ENCODE results near the gene RRP1. TPM values are rescaled to one million over a fixed set of nuclear protein-coding genes. Genes with fewer than 3 reads are reported as not detected.

RRP1 gene
- total and polyA plus RNA-seq, 7 experiments from 2014 or later = 10.1 to 33.1 (median 24.7) TPM

DNA sequence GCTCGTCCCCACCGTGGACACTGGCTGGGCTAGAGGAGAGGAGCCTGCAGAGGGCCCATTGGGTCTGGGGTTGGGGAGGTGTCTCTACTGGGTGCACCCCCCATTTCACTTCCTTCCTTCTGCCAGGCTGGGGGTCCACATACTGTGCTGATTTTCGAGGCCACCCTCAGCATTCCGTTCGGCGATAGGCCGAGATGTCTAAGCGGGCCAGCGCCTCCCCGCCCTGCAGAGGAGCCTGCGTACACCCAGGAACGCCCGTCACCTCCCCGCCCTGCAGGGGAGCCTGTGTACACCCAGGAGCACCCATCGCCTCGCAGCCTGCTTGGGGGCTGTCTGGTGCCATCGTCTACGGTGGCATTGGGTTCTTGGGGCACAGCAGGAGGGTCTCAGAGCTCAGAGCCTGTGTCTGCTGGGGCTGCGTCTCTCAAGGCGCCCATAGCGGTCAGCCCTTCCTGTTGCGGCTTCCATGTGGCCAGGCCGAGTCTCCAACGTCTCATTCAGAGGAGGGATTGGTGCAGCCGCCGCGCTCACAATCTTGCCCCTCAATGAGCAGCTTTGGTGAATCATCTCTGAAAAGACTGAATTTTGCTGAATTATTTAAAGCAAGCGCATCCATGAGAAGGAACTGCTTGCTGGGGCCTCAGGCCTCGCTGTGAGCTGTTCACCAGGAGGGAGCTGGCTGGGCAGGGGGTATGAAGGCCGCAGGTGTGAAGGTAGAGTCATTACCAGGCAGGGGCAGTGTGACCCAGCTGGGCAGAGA is 44.9 kb downstream of the RRP1 start:
- no peak overlapping the region for H3K27ac ChIP-seq (ENCODE audit: low read depth, low read length)
- no peaks in the 10 kb centered on the region for H3K4me1 ChIP-seq (ENCODE audit: control insufficient read depth in 2 of 2, insufficient read depth in 2 of 2, low read length in 2 of 2)
- no peaks in the 10 kb centered on the region for H3K36me3 ChIP-seq (ENCODE audit: control insufficient read depth in 2 of 3, insufficient read depth in 3 of 3, low read length in 3 of 3)
- ATAC-seq (no peak), DNase-seq (no peak)
- Mint-ChIP-seq H3K27ac (peak overlapping the region in 1 of 9 donors; percentile 80), H3K36me3 (no peaks in the 10 kb centered on the region), H3K9me3 (peaks cover 0 to 3% (median 0%) of the 10 kb centered on the region in 11 donors), H3K4me3 (no peak overlapping the region), H3K4me1 (peaks cover 0 to 15% (median 4%) of the 10 kb centered on the region in 7 donors), H3K27me3 (peaks cover 26 to 52% (median 33%) of the 10 kb centered on the region in 5 donors)
- intact Hi-C loops (cut with micrococcal nuclease) = no loop called here
- ChIA-PET CTCF (interaction anchor here (0.6 kb wide), 1 partner anchor 24 kb away, joined by 3 read pairs; no protein-coding TSS in a partner anchor), POLR2A (no interaction called here)
- H3K9me3 ChIP-seq (ENCODE audit: control insufficient read depth in 2 of 3, low read length in 3 of 3) = no peaks in the 10 kb centered on the region
- H3K4me3 ChIP-seq (ENCODE audit: low read length) = no peak overlapping the region
- H3K27me3 ChIP-seq (ENCODE audit: control insufficient read depth in 2 of 2, insufficient read depth in 2 of 2, low read length in 2 of 2) = no peaks in the 10 kb centered on the region

DNA sequence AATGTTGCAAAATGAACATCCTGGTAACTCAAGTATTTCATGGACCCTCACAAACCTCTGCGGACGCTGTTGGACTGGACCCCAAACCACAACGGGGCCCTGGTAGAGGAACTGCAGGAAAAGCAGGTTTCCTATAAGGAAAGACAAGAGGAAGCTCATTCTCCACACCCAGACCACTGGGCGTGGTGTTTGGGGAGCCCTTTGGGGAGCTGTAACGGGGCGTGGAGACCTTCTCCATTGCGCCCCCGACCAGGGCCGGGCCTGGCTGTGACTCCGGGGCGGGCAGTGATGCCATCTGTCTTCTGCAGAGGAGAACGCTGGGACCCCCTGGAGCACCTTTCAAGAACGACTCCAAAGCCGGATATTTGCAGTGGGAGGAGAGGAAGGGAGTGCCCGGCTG is 45.7 kb downstream of the RRP1 start:
- POLR2A ChIA-PET = no interaction called here
- no peak overlapping the region for H3K4me3 ChIP-seq (ENCODE audit: low read length)
- CTCF ChIA-PET = no interaction called here
- no peak for DNase-seq
- intact Hi-C loops (cut with micrococcal nuclease) = no loop called here
- H3K36me3 ChIP-seq (ENCODE audit: control insufficient read depth in 2 of 3, insufficient read depth in 3 of 3, low read length in 3 of 3) = no peaks in the 10 kb centered on the region
- no peak overlapping the region for H3K27ac ChIP-seq (ENCODE audit: low read depth, low read length)
- no peaks in the 10 kb centered on the region for H3K9me3 ChIP-seq (ENCODE audit: control insufficient read depth in 2 of 3, low read length in 3 of 3)
- H3K4me1 ChIP-seq (ENCODE audit: control insufficient read depth in 2 of 2, insufficient read depth in 2 of 2, low read length in 2 of 2) = no peaks in the 10 kb centered on the region
- no peaks in the 10 kb centered on the region for H3K36me3 Mint-ChIP-seq
- H3K9me3 Mint-ChIP-seq = peaks cover 0 to 3% (median 0%) of the 10 kb centered on the region in 11 donors
- peaks cover 26 to 48% (median 35%) of the 10 kb centered on the region in 5 donors for H3K27me3 Mint-ChIP-seq
- no peaks in the 10 kb centered on the region for H3K27me3 ChIP-seq (ENCODE audit: control insufficient read depth in 2 of 2, insufficient read depth in 2 of 2, low read length in 2 of 2)
- peaks cover 0 to 13% (median 4%) of the 10 kb centered on the region in 7 donors for H3K4me1 Mint-ChIP-seq
- no peak overlapping the region for H3K4me3 Mint-ChIP-seq
- ATAC-seq = no peak
- H3K27ac Mint-ChIP-seq = no peak overlapping the region

GRCh38 chr21:43835861-43836260 is 46.5 kb downstream of the RRP1 start:
- no peak for ATAC-seq
- no peaks in the 10 kb centered on the region for H3K4me1 ChIP-seq (ENCODE audit: control insufficient read depth in 2 of 2, insufficient read depth in 2 of 2, low read length in 2 of 2)

GRCh38 chr21:43836616-43837015 is 47.2 kb downstream of the RRP1 start:
- H3K4me3 ChIP-seq (ENCODE audit: low read length) = no peak overlapping the region
- no peaks in the 10 kb centered on the region for H3K36me3 Mint-ChIP-seq
- H3K27me3 ChIP-seq (ENCODE audit: control insufficient read depth in 2 of 2, insufficient read depth in 2 of 2, low read length in 2 of 2) = no peaks in the 10 kb centered on the region
- no peak for DNase-seq
- ChIA-PET CTCF (no interaction called here), POLR2A (no interaction called here)
- H3K27me3 Mint-ChIP-seq = peaks cover 26 to 42% (median 35%) of the 10 kb centered on the region in 5 donors
- no peak overlapping the region for H3K4me3 Mint-ChIP-seq
- H3K27ac Mint-ChIP-seq = no peak overlapping the region
- intact Hi-C loops (cut with micrococcal nuclease) = no loop called here
- no peak overlapping the region for H3K27ac ChIP-seq (ENCODE audit: low read depth, low read length)
- H3K9me3 ChIP-seq (ENCODE audit: control insufficient read depth in 2 of 3, low read length in 3 of 3) = no peaks in the 10 kb centered on the region
- no peak for ATAC-seq
- peaks cover 0 to 3% (median 0%) of the 10 kb centered on the region in 11 donors for H3K9me3 Mint-ChIP-seq
- H3K4me1 Mint-ChIP-seq = peaks cover 0 to 15% (median 4%) of the 10 kb centered on the region in 7 donors
- no peaks in the 10 kb centered on the region for H3K4me1 ChIP-seq (ENCODE audit: control insufficient read depth in 2 of 2, insufficient read depth in 2 of 2, low read length in 2 of 2)
- H3K36me3 ChIP-seq (ENCODE audit: control insufficient read depth in 2 of 3, insufficient read depth in 3 of 3, low read length in 3 of 3) = no peaks in the 10 kb centered on the region

More at GRCh38 chr21:43835861-43836260, 46.5 kb downstream of the RRP1 start:
- CTCF ChIA-PET = no interaction called here
- no peaks in the 10 kb centered on the region for H3K9me3 ChIP-seq (ENCODE audit: control insufficient read depth in 2 of 3, low read length in 3 of 3)
- no peak overlapping the region for H3K4me3 Mint-ChIP-seq
- H3K4me1 Mint-ChIP-seq = peaks cover 0 to 15% (median 4%) of the 10 kb centered on the region in 7 donors
- H3K27me3 Mint-ChIP-seq = peaks cover 26 to 42% (median 35%) of the 10 kb centered on the region in 5 donors
- no peaks in the 10 kb centered on the region for H3K36me3 ChIP-seq (ENCODE audit: control insufficient read depth in 2 of 3, insufficient read depth in 3 of 3, low read length in 3 of 3)
- intact Hi-C loops (cut with micrococcal nuclease) = no loop called here
- H3K9me3 Mint-ChIP-seq = peaks cover 0 to 3% (median 0%) of the 10 kb centered on the region in 11 donors
- H3K27ac Mint-ChIP-seq = no peak overlapping the region
- H3K36me3 Mint-ChIP-seq = no peaks in the 10 kb centered on the region
- no peaks in the 10 kb centered on the region for H3K27me3 ChIP-seq (ENCODE audit: control insufficient read depth in 2 of 2, insufficient read depth in 2 of 2, low read length in 2 of 2)
- H3K27ac ChIP-seq (ENCODE audit: low read depth, low read length) = no peak overlapping the region
- no peak for DNase-seq
- POLR2A ChIA-PET = no interaction called here
- no peak overlapping the region for H3K4me3 ChIP-seq (ENCODE audit: low read length)

DNA sequence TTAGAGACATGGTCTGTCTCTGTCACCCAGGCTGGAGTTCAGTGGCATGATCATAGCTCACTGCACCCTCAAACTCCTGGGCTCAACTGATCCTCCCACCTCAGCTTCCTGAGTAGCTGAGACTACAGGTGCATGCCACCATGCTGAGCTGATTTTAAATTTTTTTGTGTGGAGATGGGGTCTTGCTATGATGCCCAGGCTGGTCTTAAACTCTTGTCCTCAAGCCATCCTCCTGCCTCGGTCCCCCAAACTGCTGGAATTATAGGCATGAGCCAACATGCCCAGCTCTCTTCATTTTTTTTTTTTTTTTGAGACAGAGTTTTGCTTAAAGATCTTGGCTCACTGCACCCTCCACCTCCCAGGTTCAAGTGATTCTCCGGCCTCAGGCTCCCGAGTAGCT is 50.9 kb downstream of the RRP1 start:
- H3K27ac Mint-ChIP-seq = no peak overlapping the region
- H3K4me1 Mint-ChIP-seq = peaks cover 6 to 24% (median 7%) of the 10 kb centered on the region in 7 donors
- no peak for DNase-seq
- H3K9me3 Mint-ChIP-seq = peaks cover 0 to 4% (median 0%) of the 10 kb centered on the region in 11 donors
- Histone ChIP-seq H3K4me1 (ENCODE audit: control insufficient read depth in 2 of 2, insufficient read depth in 2 of 2, low read length in 2 of 2) (peaks cover 0 to 4% of the 10 kb centered on the region in 2 donors), H3K36me3 (ENCODE audit: control insufficient read depth in 2 of 3, insufficient read depth in 3 of 3, low read length in 3 of 3) (no peaks in the 10 kb centered on the region), H3K27ac (ENCODE audit: low read depth, low read length) (no peak overlapping the region), H3K9me3 (ENCODE audit: control insufficient read depth in 2 of 3, low read length in 3 of 3) (no peaks in the 10 kb centered on the region), H3K4me3 (ENCODE audit: low read length) (no peak overlapping the region), H3K27me3 (ENCODE audit: control insufficient read depth in 2 of 2, insufficient read depth in 2 of 2, low read length in 2 of 2) (no peaks in the 10 kb centered on the region)
- CTCF ChIA-PET = no interaction called here
- POLR2A ChIA-PET = no interaction called here
- no peak overlapping the region for H3K4me3 Mint-ChIP-seq
- no peak for ATAC-seq
- peaks cover 17 to 29% (median 22%) of the 10 kb centered on the region in 5 donors for H3K27me3 Mint-ChIP-seq
- intact Hi-C loops (cut with micrococcal nuclease) = no loop called here
- peaks cover 0 to 7% (median 0%) of the 10 kb centered on the region in 5 donors for H3K36me3 Mint-ChIP-seq

DNA sequence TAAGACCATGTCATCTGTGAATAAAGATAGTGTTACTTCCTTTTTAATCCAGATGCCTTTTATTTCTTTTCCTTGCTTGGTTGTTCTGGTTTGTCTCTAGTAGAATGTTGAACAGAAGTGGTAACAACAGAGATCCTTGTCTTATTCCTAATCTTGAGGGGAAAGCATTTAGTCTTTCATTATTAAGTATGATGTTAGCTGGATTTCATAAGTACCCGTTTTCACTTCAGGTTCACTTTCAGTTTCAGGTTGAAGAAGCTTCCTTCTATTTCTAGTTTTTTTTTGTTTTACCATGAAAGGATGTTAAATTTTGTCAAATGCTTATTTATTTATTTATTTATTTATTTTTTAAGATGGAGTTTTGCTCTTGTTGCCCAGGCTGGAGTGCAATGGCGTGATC is 53.4 kb downstream of the RRP1 start:
- ChIA-PET POLR2A (interaction anchor here (0.7 to 1.0 kb wide), 2 partner anchors 49 to 126 kb away, joined by 4 read pairs; no protein-coding TSS in a partner anchor), CTCF (interaction anchor here (0.5 to 0.6 kb wide), 2 partner anchors 85 to 93 kb away, joined by 3 to 4 read pairs; no protein-coding TSS in a partner anchor)
- intact Hi-C loops (cut with micrococcal nuclease) = loop anchor here in 1 of 2 donors (1.0 kb wide), 1 partner anchor 13 kb away; no protein-coding TSS in a partner anchor
- H3K9me3 ChIP-seq (ENCODE audit: control insufficient read depth in 2 of 3, low read length in 3 of 3) = no peaks in the 10 kb centered on the region
- H3K36me3 ChIP-seq (ENCODE audit: control insufficient read depth in 2 of 3, insufficient read depth in 3 of 3, low read length in 3 of 3) = no peaks in the 10 kb centered on the region
- peaks cover 0 to 4% of the 10 kb centered on the region in 2 donors for H3K4me1 ChIP-seq (ENCODE audit: control insufficient read depth in 2 of 2, insufficient read depth in 2 of 2, low read length in 2 of 2)
- peaks cover 0 to 4% (median 0%) of the 10 kb centered on the region in 11 donors for H3K9me3 Mint-ChIP-seq
- ATAC-seq (no peak), DNase-seq (peak in 4 of 9 donors; percentile 4 to 15 (median 12))
- no peaks in the 10 kb centered on the region for H3K27me3 ChIP-seq (ENCODE audit: control insufficient read depth in 2 of 2, insufficient read depth in 2 of 2, low read length in 2 of 2)
- peak overlapping the region in 8 of 10 donors; percentile 37 to 82 (median 53) for H3K4me3 Mint-ChIP-seq
- peaks cover 6 to 22% (median 7%) of the 10 kb centered on the region in 7 donors for H3K4me1 Mint-ChIP-seq
- H3K27ac Mint-ChIP-seq = peak overlapping the region in 7 of 9 donors; percentile 3 to 83 (median 65)
- H3K27me3 Mint-ChIP-seq = peaks cover 0 to 7% (median 2%) of the 10 kb centered on the region in 5 donors
- no peak overlapping the region for H3K27ac ChIP-seq (ENCODE audit: low read depth, low read length)
- H3K36me3 Mint-ChIP-seq = peaks cover 0 to 7% (median 0%) of the 10 kb centered on the region in 5 donors
- no peak overlapping the region for H3K4me3 ChIP-seq (ENCODE audit: low read length)
